SJSA1 (cell line): ENCODE results near the gene ADPGK. TPM values are rescaled to one million over a fixed set of nuclear protein-coding genes. Genes with fewer than 3 reads are reported as not detected.
"Not testable (repeated sequence)": the region's sequence is repeated elsewhere in the genome, so short reads cannot be mapped to it uniquely, and the experiment has no call there.

Source experiments
- DNase-seq, 2 experiments: peaks; one replicate each; pipeline ENCODE4 v3.0.0-alpha.2; 2015 to 2020; ENCODE audit warnings: low spot score in 2 of 2, low read depth in 1 of 2
- H3K27ac ChIP-seq: fragments of 250-450 bp; sonication (Bioruptor Pico); 2 replicates; pipeline ENCODE4 v1.5.1; 2020; ENCODE audit warnings: mild to moderate bottlenecking, moderate library complexity
- H3K27me3 ChIP-seq: fragments of 250-450 bp; sonication (Bioruptor Pico); replicated peaks from 2 replicates; pipeline ENCODE4 v1.5.1; 2020; ENCODE audit warnings: mild to moderate bottlenecking, moderate library complexity
- H3K36me3 ChIP-seq: fragments of 250-450 bp; sonication (Bioruptor Pico); 2 replicates; pipeline ENCODE4 v1.5.1; 2020; ENCODE audit warnings: mild to moderate bottlenecking
- H3K4me1 ChIP-seq: fragments of 250-450 bp; sonication (Bioruptor Pico); replicated peaks from 2 replicates; pipeline ENCODE4 v1.6.1; 2021; ENCODE audit warnings: mild to moderate bottlenecking
- H3K4me3 ChIP-seq: fragments of 250-450 bp; sonication (Bioruptor Pico); 2 replicates; pipeline ENCODE4 v1.5.1; 2020; ENCODE audit warnings: mild to moderate bottlenecking
- H3K9me3 ChIP-seq: fragments of 250-450 bp; sonication (Bioruptor Pico); replicated peaks from 2 replicates; pipeline ENCODE4 v1.5.1; 2020; ENCODE audit warnings: mild to moderate bottlenecking
- total RNA-seq: library from RNA; depleted of rRNA; stranded (reverse); fragments of >200 nt; shearing (Covaris generic); gene quantifications from 2 replicates; pipeline ENCODE4 v1.2.3, GENCODE V29; 2014; rRNA removed

ADPGK gene
- total RNA-seq: 57.7 and 83.8 TPM in 2 replicates

DNA sequence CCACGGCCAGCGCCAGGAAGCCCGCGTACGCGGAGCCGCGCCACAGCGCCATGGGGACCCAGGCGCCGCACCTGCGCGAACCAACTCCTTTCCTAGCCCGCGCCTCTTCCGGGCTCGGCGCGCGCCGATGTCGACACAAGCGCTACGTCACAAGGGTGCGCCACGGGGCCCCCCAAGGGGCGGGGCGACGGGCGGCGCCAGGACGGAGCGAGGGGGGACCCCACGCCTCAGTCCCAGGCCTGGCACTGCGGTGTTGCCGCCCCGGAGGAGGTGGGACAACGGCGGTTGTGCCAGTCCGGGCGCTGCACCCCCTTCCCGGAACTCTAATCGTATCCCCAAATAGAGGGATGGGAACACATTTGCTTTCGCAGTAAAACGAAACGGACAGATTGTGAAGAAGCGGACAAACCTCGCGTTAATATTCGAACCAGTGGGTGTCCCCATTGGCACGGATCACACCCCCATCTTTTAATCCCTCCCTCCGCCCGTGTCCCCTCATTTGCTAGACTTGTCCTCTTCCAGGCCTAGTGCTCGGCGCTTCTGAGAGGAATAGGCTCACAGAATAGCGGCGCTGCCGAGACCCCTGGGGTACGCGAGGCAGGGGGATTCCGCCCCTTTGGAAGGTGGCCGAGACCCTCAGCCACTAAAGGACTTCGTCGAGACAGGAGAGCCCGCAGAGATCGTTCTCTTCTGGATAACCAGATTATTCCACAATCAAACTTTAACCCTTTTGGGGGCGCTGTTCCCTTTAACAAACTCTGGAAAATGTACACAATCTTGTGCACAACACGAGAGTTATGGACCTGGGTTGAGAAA is at the start of gene ADPGK:
Gene ADPGK (minus strand): TSS at position 119 of the 816 bp plus-strand sequence. CDS start 67 bp downstream, at position 52.
- H3K9me3 ChIP-seq: no peaks in the 10 kb centered on the region
- peak; percentile 86 to 97 for DNase-seq

DNA sequence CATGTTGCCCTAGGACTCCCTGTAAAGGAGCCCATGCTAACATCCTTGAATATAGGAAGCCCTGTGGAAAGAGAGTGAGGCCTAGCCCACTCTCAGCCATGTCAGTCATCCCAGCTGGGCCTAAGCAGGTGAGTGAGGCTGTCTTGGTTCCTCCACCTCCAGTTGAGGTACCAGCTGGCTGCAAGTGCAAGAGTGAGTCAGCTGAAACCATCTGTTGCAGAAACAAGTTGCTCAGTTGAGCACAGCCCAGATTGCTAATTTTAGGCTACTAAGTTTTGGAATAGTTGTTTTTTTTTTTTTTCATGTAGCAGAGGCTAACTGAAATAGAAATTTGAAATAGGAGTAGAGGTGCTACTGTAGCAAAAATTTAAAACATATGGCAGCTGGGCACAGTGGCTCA is 43.7 kb upstream of the ADPGK start:
- peak in 1 of 2 experiments; percentile 10 for DNase-seq
- H3K4me3 ChIP-seq: no peak overlapping the region
- no peaks in the 10 kb centered on the region for H3K4me1 ChIP-seq
- 0 out of 2 replicates have a peak, but pooled peaks cover 10% of the 10 kb centered on the region for H3K27me3 ChIP-seq
- H3K36me3 ChIP-seq: no peaks in the 10 kb centered on the region
- H3K9me3 ChIP-seq: no peaks in the 10 kb centered on the region; the same call in 1 of the 2 replicates
- no peak overlapping the region for H3K27ac ChIP-seq

More for the DNA sequence above, at the start of gene ADPGK:
- Histone ChIP-seq H3K4me1 (peaks cover 34% of the 10 kb centered on the region), H3K27ac (peak within 1 kb of the TSS; percentile 87), H3K27me3 (no peaks in the 10 kb centered on the region), H3K36me3 (peaks cover 24% of the 10 kb centered on the region), H3K4me3 (peak within 1 kb of the TSS; percentile 97)

DNA sequence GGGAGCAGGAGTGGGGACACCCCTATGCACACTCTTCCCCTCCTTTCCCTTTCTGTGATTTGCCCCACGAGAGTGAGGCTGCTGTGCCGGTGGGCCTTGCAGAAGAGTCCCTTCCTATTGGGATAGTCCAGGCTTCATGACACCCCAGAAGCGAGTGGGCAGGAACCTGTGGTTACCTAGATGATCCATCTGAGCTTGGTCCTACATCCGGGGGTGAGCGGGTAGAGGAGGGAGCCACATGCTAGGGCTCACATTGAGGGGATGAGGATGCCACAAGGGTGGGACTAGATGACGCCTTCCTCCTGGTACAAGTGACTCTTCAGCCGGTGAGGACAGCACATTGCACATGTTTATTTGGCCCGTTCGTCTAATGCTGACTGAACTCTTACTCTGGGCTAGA is 43.1 kb upstream of the ADPGK start:
- no peak overlapping the region for H3K27ac ChIP-seq

DNA sequence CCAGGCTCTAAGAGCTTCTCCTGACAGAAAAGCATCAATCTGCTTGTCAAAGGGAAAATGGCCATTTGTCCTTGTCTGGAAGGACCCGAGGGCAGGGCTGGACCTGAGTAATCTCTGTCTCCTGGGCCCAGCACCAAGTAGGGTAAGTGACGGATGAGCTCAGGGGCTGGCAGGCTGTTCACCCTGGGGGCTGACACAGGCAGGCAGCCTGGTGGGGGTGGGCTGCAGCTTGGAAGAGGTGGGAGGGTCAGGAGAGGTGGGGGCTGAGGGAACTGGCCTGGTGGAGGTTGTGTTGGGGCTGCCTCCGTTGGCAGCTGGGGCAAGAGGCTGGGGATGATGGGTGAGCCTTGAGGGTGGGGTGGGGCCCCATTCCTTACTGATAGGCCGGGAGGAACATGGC is 42.3 kb upstream of the ADPGK start:
- Histone ChIP-seq H3K27me3 (0 out of 2 replicates have a peak, but pooled peaks cover 10% of the 10 kb centered on the region), H3K9me3 (no peaks in the 10 kb centered on the region; the same call in 1 of the 2 replicates), H3K4me3 (no peak overlapping the region), H3K36me3 (no peaks in the 10 kb centered on the region), H3K4me1 (no peaks in the 10 kb centered on the region), H3K27ac (no peak overlapping the region)
- peak in 1 of 2 experiments; percentile 25 for DNase-seq

More for the DNA sequence above, 43.1 kb upstream of the ADPGK start:
- Histone ChIP-seq H3K4me3 (no peak overlapping the region), H3K36me3 (no peaks in the 10 kb centered on the region), H3K4me1 (no peaks in the 10 kb centered on the region), H3K9me3 (no peaks in the 10 kb centered on the region; the same call in 1 of the 2 replicates), H3K27me3 (0 out of 2 replicates have a peak, but pooled peaks cover 10% of the 10 kb centered on the region)
- peak in 1 of 2 experiments; percentile 20 for DNase-seq

DNA sequence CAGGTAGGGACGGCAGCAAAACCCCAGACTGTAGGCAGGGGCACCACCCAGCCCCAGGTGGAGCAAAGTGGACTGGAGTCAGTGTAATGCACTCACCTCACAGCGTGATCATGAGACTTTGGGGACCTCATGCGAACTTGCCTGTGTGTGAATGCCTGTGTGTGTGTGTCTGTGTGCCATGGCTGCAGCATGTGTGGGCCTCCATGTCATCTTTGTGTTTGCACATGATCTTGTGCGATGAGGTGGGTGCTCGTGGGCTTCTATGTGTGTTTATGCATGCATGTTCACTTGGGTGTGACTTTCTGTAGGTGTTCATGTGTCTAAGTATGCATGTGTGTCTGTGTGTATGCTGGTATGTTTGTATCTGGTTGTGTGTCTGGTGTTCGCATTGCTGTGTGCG is 41.2 kb upstream of the ADPGK start:
- H3K9me3 ChIP-seq: no peaks in the 10 kb centered on the region; the same call in 1 of the 2 replicates
- H3K4me3 ChIP-seq: no peak overlapping the region
- 0 out of 2 replicates have a peak, but pooled peaks cover 8% of the 10 kb centered on the region for H3K27me3 ChIP-seq
- peak in 1 of 2 experiments; percentile 16 for DNase-seq
- H3K27ac ChIP-seq: no peak overlapping the region
- H3K36me3 ChIP-seq: no peaks in the 10 kb centered on the region
- no peaks in the 10 kb centered on the region for H3K4me1 ChIP-seq

DNA sequence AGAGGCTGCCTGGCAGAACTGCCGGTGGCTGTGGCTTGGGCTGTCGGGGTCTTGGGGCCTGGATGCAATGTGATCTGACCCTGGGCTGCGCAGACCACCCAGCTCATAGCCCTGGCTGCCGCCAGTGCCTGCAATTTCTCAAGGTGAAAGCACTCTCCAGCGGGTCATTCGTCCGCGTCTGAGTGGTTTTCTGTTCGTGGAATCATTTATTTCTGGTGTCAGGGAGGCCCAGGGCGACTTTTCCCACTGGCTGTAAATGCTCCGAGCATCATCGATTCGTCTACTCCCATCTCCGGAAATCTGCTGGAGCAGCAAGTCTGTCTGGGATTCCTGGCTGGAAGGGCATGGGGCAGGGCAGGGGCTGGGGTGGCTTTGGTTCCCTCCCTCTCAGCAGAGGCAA is 40.6 kb upstream of the ADPGK start:
- no peak overlapping the region for H3K4me3 ChIP-seq
- H3K36me3 ChIP-seq: no peaks in the 10 kb centered on the region
- H3K27ac ChIP-seq: no peak overlapping the region
- no peaks in the 10 kb centered on the region for H3K4me1 ChIP-seq
- no peaks in the 10 kb centered on the region; the same call in 1 of the 2 replicates for H3K9me3 ChIP-seq
- 0 out of 2 replicates have a peak, but pooled peaks cover 7% of the 10 kb centered on the region for H3K27me3 ChIP-seq
- peak in 1 of 2 experiments; percentile 22 for DNase-seq

DNA sequence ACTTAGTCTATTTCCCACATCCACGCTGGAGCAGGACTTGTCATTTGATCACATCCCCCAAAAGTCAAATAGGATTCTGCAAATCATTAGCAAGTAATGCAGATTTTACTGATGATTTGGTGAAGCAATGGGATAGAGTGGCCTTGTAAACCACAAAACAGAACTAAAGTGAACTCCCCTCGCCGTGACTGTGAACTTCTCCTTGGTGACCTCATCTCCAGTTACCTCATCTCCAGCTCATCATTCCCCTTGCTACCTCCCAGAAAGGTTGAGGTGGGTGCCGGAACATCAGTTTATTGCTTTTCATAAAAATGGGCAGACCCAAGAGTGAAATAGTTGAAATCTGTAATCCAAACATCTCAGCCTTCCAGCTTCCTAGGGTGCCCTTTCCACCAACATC is 36.7 kb upstream of the ADPGK start:
- Histone ChIP-seq H3K36me3 (no peaks in the 10 kb centered on the region), H3K27ac (no peak overlapping the region), H3K4me1 (no peaks in the 10 kb centered on the region), H3K4me3 (no peak overlapping the region), H3K9me3 (no peaks in the 10 kb centered on the region), H3K27me3 (no peaks in the 10 kb centered on the region; the same call in 1 of the 2 replicates)
- peak in 1 of 2 experiments; percentile 6 for DNase-seq

DNA sequence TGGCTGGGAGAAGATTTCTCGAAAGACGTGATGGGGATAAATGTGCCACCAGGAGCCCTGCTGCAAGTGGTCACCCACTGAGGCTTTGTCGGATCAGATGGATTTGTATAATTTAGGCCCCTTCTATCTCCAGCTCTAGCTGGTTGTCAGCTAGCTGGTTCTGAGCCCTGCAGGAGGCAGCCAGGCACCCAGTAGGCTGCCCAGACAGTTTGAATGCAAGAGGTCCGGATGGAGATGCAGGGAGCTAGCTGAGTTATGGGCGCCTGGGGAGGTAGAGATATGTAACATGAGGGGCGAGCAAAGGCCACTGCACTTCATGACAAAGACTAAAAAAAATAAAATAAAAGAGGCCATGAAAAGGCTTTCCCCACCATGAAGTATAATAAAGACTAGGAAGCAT is 35.1 kb upstream of the ADPGK start:
- peak in 1 of 2 experiments; percentile 8 for DNase-seq
- Histone ChIP-seq H3K9me3 (no peaks in the 10 kb centered on the region), H3K27me3 (no peaks in the 10 kb centered on the region; the same call in 1 of the 2 replicates), H3K4me1 (no peaks in the 10 kb centered on the region), H3K4me3 (no peak overlapping the region), H3K36me3 (no peaks in the 10 kb centered on the region), H3K27ac (no peak overlapping the region)

DNA sequence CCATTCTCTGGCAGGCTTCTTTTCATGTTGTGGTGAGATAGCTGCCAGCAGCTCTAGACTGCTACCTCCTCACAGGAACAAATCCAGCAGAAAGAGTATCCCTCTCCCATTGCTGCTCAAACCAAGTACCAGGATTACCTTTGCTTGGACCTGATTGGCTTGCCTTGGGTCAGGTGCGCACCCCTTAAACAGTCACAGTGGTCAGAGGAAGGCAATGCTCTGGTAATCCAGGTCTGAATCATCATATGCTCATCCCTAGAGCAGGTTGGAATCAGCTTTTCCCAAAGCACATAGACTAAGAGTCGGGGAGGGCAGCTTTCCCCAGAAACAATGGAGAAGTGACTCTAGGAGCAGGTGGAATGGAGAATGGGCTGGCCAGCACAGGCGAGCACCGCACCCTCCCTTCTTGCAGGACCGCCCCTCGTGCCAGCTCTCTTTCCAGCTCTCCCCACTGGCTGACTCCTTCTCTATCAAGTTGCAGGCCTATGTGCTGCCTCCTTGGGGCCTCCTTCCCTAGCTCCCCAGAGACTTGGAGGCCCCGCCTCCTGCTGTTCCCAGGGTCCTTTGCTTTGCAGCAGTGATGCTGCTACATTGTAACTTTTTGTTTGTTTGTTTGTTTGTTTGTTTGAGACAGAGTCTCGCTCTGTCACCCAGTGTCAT is 29.9 kb upstream of the ADPGK start:
- Histone ChIP-seq H3K9me3 (no peaks in the 10 kb centered on the region), H3K27me3 (no peaks in the 10 kb centered on the region; the same call in 1 of the 2 replicates), H3K27ac (no peak overlapping the region)

DNA sequence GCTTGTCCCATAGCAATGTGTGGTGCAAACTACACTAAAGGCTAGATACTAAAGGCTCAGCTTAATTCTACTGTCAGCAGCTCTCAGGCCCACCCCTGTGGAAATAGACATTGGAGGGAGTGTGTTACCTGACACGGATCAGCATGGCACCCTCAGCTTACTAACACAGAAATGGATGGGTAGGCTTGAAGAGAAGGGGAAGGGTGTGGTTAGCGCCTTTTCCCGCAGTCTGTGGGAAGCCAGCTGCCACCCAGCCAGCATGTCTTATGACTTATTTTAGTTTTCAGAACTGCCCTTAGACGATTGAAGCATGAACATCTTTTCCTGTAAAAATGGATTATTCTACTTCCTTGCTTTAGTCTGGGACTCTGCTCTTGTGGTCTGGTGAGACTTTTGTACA is 25.8 kb upstream of the ADPGK start:
- no peak overlapping the region for H3K27ac ChIP-seq
- H3K36me3 ChIP-seq: no peaks in the 10 kb centered on the region
- H3K4me3 ChIP-seq: no peak overlapping the region
- H3K9me3 ChIP-seq: no peaks in the 10 kb centered on the region
- H3K27me3 ChIP-seq: no peaks in the 10 kb centered on the region
- no peak for DNase-seq
- no peaks in the 10 kb centered on the region for H3K4me1 ChIP-seq

More for the DNA sequence above, 29.9 kb upstream of the ADPGK start:
- H3K4me3 ChIP-seq: no peak overlapping the region
- H3K4me1 ChIP-seq: no peaks in the 10 kb centered on the region
- no peak for DNase-seq
- H3K36me3 ChIP-seq: no peaks in the 10 kb centered on the region

DNA sequence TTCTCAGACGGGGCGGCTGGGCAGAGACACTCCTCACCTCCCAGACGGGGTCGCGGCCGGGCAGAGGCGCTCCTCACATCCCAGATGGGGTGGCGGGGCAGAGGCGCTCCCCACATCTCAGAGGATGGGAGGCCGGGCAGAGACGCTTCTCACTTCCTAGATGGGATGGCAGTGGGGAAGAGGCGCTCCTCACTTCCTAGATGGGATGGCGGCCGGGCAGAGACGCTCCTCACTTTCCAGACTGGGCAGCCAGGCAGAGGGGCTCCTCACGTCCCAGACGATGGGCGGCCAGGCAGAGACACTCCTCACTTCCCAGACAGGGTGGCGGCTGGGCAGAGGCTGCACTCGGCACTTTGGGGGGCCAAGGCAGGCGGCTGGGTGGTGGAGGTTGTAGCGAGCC is 23.8 kb upstream of the ADPGK start:
- not testable (repeated sequence) for H3K27ac ChIP-seq, H3K4me1 ChIP-seq, H3K27me3 ChIP-seq, H3K4me3 ChIP-seq, H3K9me3 ChIP-seq, DNase-seq, H3K36me3 ChIP-seq

DNA sequence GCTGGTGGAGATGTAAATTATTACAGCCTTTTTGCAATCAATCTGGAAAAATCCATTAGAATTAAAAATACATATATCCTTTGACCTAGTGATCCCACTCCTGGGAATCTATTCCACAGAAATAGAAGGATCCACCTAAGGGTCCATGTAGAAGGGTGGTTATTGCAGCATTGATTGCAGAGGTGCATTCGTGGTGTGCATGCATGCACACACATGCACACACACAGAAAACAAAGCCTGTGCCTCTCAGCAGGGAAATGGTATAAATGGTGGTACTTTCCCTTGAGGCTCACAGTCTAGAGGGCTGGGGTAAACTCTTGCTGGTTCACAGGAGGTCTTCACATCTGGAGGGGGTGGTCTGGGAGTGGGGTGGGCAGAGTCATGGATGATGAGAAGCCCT is 19.4 kb upstream of the ADPGK start:
- H3K9me3 ChIP-seq: no peaks in the 10 kb centered on the region
- H3K36me3 ChIP-seq: no peaks in the 10 kb centered on the region
- DNase-seq: no peak
- H3K27ac ChIP-seq: no peak overlapping the region
- no peak overlapping the region for H3K4me3 ChIP-seq
- H3K4me1 ChIP-seq: peaks cover 7% of the 10 kb centered on the region; the same call in 1 of the 2 replicates
- no peaks in the 10 kb centered on the region for H3K27me3 ChIP-seq

DNA sequence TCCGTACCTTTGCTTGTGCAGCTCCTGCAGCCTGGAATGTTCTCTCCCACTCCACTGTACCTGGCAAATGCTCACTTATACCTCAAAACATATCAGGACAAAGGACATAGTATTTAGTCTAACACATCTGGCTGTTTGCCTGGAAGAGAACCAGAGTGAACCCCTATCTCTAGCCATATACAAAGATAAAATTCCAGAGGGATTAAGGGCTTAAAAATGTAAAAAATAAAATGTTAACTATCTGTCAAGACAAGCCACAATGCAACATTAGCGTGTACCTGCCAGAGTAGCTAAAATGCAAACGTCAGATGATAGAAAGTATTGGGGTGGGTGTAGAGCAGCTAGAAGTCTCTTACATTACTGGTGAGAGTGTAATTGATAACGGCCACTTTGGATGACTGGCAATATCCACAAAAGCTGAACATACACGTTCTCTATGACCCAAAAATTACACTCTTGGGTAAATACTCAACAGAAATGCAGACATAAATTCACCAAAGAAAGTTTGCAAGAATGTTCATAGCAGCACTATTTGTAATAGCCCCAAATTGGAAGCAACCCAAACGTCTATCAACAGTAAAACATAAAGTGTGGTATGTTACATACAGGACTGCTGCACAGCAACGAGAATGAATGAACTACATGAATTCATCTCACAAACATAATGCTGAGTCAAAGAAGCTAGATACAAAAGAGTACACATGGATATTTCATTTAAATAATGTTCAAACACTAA is 18.2 kb upstream of the ADPGK start:
- H3K4me1 ChIP-seq: peaks cover 13% of the 10 kb centered on the region
- H3K36me3 ChIP-seq: no peaks in the 10 kb centered on the region
- H3K9me3 ChIP-seq: no peaks in the 10 kb centered on the region
- H3K27ac ChIP-seq: no peak overlapping the region
- H3K27me3 ChIP-seq: no peaks in the 10 kb centered on the region
- no peak overlapping the region for H3K4me3 ChIP-seq
- no peak for DNase-seq
